ENCODE data around the gene ULBP3. TPM values are rescaled to one million over a fixed set of nuclear protein-coding genes. Genes with fewer than 3 reads are reported as not detected.

The ULBP3 gene
- total and polyA plus RNA-seq, 9 of the 15 experiments (the other 6 are each of a cell fraction or from before 2014, with no cell fraction given) = 0.25 to 0.33 TPM; not detected in 7

- TF ChIP-seq PBX2 (CRISPR knock-in tag; IDR thresholded peaks at IDR 0.05; ENCODE audit: low read depth) = no peak
- peak; percentile 52; the same call in 1 of the 2 replicates for TF ChIP-seq PBX2 (tag; conservative IDR thresholded peaks at IDR 0.05; ENCODE audit: low read depth)
- peak; percentile 89 for TF ChIP-seq TEAD4 (IDR thresholded peaks at IDR 0.05; ENCODE audit: low read length)
- TF ChIP-seq TEAD4 (CRISPR knock-in tag; IDR thresholded peaks at IDR 0.05; ENCODE audit: borderline replicate concordance) = no peak
- TF ChIP-seq SOX6 (IDR thresholded peaks at IDR 0.05) = peak; percentile 86
- TF ChIP-seq FOXM1 (IDR thresholded peaks at IDR 0.05; ENCODE audit: low read depth) = peak; percentile 61; the same call in 1 of the 2 replicates
- no peak for TF ChIP-seq FOXM1 (CRISPR knock-in tag; IDR thresholded peaks at IDR 0.05; ENCODE audit: low read depth)
- TF ChIP-seq ZBTB11 (CRISPR knock-in tag; IDR thresholded peaks at IDR 0.05) = no peak
- TF ChIP-seq RFX5 (IDR thresholded peaks at IDR 0.05; ENCODE audit: low read depth, low read length) = no peak
- no peak for TF ChIP-seq ZNF134 (CRISPR knock-in tag; conservative IDR thresholded peaks at IDR 0.05)
- peak; percentile 54; the same call in 1 of the 2 replicates for TF ChIP-seq SMAD4 (CRISPR knock-in tag; conservative IDR thresholded peaks at IDR 0.05)
- TF ChIP-seq HDAC1 (IDR thresholded peaks at IDR 0.05) = 0 out of 4 replicates have a peak, but pooled peaks of 1 of the 2 experiments have one; percentile 37
- TF ChIP-seq NR3C1 (CRISPR knock-in tag; IDR thresholded peaks at IDR 0.05) = no peak
- TF ChIP-seq MBD1 (CRISPR knock-in tag; IDR thresholded peaks at IDR 0.05) = no peak
- no peak for TF ChIP-seq ZNF24 (IDR thresholded peaks at IDR 0.05)
- no peak for TF ChIP-seq LARP7 (IDR thresholded peaks at IDR 0.05)
- peak; percentile 26; the same call in 1 of the 2 replicates for TF ChIP-seq CXXC5 (CRISPR knock-in tag; IDR thresholded peaks at IDR 0.05)
- TF ChIP-seq SUPT5H (IDR thresholded peaks at IDR 0.05) = no peak
- TF ChIP-seq FOSL1 (tag; conservative IDR thresholded peaks at IDR 0.05) = peak; percentile 98
- TF ChIP-seq POLR2AphosphoS2 (IDR thresholded peaks at IDR 0.05; ENCODE audit: low read length) = no peak
- peak; percentile 90 for TF ChIP-seq MEIS2 (IDR thresholded peaks at IDR 0.05; ENCODE audit: partially characterized antibody)
- TF ChIP-seq ZSCAN29 (IDR thresholded peaks at IDR 0.05) = no peak
- no peak for TF ChIP-seq ZNF785 (CRISPR knock-in tag; IDR thresholded peaks at IDR 0.05)
- TF ChIP-seq JUNB (CRISPR knock-in tag; conservative IDR thresholded peaks at IDR 0.05) = peak; percentile 67
- peak in 1 of 2 experiments; percentile 69; a peak in 2 of 4 replicates for TF ChIP-seq FOXA3 (CRISPR knock-in tag; conservative IDR thresholded peaks at IDR 0.05 in 1 of 2, IDR thresholded peaks at IDR 0.05 in 1 of 2)
These were observed 9.9 kb upstream of the ULBP3 start (continued) for GRCh38 chr6:150078788-150079187.
